Measurements from ENCODE around the gene BLCAP.

The BLCAP gene

DNA sequence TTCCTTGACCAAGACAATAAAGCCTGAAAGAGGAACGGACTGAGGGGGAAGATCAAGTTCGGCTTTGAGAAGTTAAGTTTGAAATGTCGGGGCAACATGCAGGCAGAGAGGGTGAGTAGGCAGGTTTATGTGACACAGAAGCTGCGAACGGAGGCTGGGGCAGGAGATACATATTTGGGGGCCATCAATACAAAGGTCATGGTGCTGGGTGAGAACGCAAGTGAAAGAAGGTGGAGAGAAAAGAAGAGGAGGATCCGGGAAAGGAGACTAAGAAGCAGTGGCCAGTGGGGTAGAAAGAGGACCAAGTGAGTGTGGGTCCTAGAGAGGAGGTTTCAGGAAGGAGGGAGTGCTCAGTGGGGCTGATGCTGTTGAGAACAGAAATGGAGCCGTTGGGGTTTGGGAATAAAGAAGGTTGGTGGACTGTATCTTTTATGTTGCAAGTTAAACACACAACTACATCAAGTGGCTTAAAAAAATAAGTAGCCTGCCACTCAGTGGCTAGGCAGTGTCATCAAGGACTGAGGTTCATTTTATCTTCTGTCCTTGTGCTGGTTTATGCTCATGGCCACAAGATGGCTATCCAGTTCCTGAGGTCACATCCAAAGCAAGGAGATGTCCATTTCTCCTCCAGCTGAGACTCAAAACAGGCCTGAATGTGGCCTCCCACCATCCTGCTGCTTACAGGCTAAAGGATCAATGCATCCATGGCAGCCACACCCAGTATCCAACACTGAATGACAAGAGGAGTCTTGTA, 1.7 kb upstream of the BLCAP start:
- no peak for DNase-seq

- no peak for DNase-seq
Measured at GRCh38 chr20:37528446-37529213, 954 bp upstream of the BLCAP start.

DNA sequence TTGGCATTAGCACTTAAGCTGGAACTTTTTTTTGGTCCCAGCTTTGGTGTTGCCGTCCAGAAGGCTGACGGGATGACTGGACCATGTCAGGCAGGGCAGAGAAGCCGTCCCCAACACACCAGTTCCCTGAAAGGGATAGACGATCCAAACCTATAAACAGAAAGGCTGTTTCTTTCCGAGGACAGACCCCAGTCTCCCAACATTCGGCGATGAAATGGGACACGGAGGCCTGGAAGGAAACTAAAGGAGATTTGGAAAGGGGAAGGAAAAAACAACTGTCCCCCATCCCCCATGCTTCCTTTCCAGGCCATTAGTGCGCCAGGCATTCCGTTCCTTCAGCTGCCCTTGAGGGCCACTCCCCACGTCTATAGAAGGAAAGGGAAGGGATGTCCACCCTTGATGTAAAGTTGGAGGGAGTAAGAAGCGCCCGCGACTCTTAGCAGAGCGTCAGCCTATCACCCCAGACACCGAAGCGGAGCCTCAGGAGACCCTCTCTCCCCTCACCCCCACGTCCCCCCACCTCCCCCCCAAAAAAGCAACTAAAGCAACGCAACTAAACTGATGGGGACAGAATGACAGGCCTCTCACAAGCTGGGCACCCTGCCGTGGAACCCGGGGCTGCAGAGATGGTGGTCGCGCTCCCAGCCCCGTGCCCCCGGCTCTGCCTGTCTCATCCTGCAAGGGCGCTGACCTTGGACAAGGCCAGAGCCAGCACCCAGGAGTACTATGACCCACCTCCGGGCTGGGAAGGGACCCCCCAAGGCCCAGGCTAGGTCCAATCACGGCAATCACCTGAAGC, 638 bp downstream of the BLCAP start:
- DNase-seq: no peak

DNA sequence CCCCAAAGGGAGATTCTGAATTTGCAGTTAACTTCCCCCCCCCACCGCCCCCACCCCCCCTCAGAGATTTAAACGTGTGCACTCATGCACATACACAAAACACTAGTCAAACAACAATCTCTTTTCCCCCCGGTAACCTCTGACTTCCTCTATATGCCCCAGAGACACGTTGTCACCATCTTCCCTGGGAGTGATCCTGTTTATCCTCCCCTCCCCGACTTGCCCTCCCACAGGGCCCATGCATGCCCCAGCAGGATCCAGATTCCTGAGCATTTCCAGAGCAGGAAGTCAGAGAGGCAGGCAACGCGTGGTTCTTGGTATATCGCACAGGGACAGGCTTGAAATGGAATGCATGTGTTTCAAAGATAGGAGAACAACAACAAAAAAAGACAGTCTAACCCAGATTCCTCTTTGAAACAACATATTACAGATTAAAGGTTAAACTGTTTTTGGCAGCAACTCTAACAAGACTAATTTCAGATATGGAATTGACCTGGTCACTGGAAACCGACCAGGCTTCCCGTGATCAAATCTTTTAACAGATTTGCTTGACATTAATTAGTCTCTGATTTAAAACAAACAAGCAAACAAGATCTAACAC, 1.3 kb downstream of the BLCAP start:
- no peak for DNase-seq

GRCh38 chr20:37525810-37526209, 1.9 kb downstream of the BLCAP start:
- DNase-seq: no peak

- no peak for DNase-seq
Measured at GRCh38 chr20:37524859-37525708, 2.6 kb downstream of the BLCAP start.

DNA sequence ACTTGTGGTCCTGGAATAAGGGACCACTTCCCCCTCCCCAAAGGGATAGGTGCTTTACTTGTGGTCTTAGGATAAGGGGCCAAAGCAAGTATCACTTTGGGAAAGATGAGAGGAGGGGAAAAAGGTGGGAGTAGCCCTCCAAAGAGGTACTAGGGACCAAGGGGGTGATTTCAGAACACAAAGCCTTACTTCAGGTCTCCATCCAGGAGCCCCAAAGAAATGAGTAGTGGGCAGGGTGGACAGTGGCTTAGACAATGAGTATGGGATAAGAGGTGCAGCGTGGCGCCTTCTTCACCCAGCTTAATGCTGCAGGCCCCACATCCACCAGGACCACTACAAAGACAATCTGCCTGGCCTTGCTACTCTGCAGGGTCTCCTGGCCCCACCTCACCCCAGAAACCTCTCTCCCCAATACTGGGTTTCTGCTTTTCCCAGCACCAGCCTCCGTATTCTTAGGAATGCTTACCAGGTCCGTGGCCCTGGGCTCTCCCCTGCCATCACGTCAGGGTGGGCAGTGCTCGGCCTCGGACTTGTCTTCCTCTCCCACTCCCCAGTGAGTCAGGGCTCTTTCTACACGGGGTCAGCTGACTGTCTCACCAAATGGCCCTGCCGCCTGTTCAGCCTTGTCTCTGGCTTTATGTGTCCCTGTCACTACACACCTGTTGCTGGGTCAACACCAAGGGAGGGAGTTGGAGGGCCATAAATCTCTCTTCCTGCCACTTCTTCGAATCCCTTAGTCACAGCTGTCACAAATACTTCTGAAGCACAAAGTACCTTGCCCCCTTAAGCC, 3.6 kb downstream of the BLCAP start:
- DNase-seq: no peak

DNA sequence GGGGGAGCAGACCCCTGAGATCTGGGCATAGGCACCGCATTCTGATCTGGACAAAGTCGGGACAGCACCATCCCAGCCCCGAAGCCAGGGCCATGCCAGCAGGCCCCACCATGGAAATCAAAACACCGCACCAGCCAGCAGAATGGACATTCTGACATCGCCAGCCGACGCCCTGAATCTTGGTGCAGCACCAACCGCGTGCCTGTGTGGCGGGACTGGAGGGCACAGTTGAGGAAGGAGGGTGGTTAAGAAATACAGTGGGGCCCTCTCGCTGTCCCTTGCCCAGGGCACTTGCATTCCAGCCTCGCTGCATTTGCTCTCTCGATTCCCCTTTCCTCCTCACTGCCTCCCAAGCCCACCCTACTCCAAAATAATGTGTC, 4.7 kb downstream of the BLCAP start:
- no peak for DNase-seq

- DNase-seq: no peak
Measured at GRCh38 chr20:37522260-37523011, 5.2 kb downstream of the BLCAP start.

- no peak for DNase-seq
Measured at GRCh38 chr20:37521061-37521771, 6.5 kb downstream of the BLCAP start, which contains the start of gene NNAT. Gene NNAT (plus strand): TSS chr20:37521250. CDS start chr20:37521332, 82 bp downstream.

- no peak for DNase-seq
Measured at GRCh38 chr20:37520419-37520955, 7.2 kb downstream of the BLCAP start.

GRCh38 chr20:37519508-37520418, 7.9 kb downstream of the BLCAP start:
- DNase-seq: no peak

DNA sequence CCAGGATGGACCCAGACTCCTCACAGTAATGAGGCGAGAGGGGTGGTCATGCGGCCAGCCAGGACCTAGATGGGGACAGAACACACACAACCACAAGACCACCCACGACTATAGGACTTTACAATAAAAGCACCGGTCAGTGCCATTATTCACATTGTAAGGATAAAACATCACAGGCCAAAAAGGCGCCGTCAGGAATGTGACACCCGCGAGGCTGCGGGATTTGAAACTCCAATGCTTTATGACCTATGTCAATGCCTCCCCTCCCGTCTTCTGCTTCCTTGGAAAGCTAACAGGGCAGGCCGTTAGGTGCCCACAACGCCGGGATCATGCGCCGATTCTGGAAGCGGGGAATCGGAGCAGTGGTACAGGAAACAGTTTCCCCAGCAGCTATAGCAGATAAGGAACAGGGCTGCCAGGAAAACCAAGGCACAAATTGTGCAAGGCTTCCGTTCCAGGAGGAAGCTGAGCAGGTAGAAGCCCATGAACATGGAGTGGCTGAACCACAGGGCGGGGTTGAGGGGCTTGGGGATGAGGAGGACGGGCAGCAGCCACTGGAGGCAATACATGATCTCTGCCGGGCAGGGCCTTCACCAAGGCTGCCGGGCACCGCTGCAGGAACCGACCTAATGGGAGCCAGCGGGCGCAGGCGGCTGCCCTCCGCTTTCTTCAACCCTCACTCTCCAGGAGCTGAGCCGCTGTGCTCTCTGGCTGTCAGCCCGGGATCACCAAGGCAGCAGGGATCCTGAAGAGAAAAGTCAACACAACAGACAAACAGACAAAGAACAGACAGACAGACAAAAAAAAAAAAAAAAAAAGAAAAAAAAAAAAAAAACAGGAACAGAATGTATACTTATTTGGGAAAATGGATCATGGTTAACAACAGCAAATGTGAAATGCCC, 8.8 kb downstream of the BLCAP start:
- no peak for DNase-seq

DNA sequence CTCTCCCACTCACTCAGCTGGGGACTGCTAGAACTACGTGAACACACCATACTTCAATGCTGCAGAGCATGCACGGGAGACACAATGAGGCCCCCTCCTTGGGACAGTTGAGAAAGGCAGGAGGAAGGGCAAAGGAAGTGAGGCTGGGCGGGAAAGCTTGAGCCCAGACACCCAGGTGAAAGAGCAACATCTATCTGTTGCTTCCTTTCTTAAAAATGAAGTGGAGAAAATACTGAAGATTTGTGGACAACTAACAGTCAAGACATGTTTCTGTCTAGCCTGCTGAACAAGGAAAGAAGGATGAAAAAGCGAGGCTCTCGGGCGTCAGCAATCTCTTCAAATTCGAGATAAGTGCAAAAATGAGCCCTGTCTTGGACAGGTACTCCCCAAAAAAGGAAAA, 9.6 kb downstream of the BLCAP start:
- DNase-seq: no peak

- no peak for DNase-seq
Measured at GRCh38 chr20:37516811-37517750, 10.6 kb downstream of the BLCAP start.

- DNase-seq: no peak
Measured at GRCh38 chr20:37515876-37516275, 11.8 kb downstream of the BLCAP start.
